SK-N-SH treated with all-trans-retinoic acid at 6 μM for 48 hours (cell line): ENCODE data around the gene C22orf15.
A peak's percentile ranks its signal among the peaks of the same experiment; 100 is the strongest.

Experiments used
- ATAC-seq: fragments of 200-7000 bp; cut with Tn5 transposase; 3 replicates; pipeline ENCODE4 v1.9.1; 2020; ENCODE audit warnings: mild to moderate bottlenecking, moderate library complexity
- ARNTL ChIP-seq: fragments of 450-650 bp; formaldehyde crosslinking; IDR thresholded peaks from 2 replicates; pipeline ENCODE4 v1.5.0; 2020; ENCODE audit warnings: low read depth, mild to moderate bottlenecking, moderate library complexity, borderline replicate concordance
- BACH2 ChIP-seq: fragments of 250-450 bp; sonication (Bioruptor Pico); IDR thresholded peaks from 2 replicates; pipeline ENCODE4 v1.9.0; 2021; ENCODE audit warnings: mild to moderate bottlenecking, borderline replicate concordance
- CREB5 ChIP-seq: fragments of 250-450 bp; sonication (Bioruptor Pico); IDR thresholded peaks from 2 replicates; pipeline ENCODE4 v1.5.1; 2020; ENCODE audit warnings: low read depth, mild to moderate bottlenecking, moderate library complexity
- CSDC2 ChIP-seq: fragments of 250-450 bp; sonication (Bioruptor Pico); IDR thresholded peaks from 2 replicates; pipeline ENCODE4 v1.5.0; 2020; ENCODE audit warnings: mild to moderate bottlenecking, moderate library complexity
- ESRRG ChIP-seq: fragments of 250-450 bp; sonication (Bioruptor Pico); IDR thresholded peaks from 2 replicates; pipeline ENCODE4 v1.6.1; 2021; ENCODE audit warnings: mild to moderate bottlenecking
- GLIS3 ChIP-seq: fragments of 250-450 bp; sonication (Bioruptor Pico); IDR thresholded peaks from 2 replicates; pipeline ENCODE4 v1.5.0; 2020; ENCODE audit warnings: mild to moderate bottlenecking, moderate library complexity
- ISL1 ChIP-seq: fragments of 250-450 bp; sonication (Bioruptor Pico); IDR thresholded peaks from 2 replicates; pipeline ENCODE4 v2.1.2; 2022; ENCODE audit warnings: mild to moderate bottlenecking, moderate library complexity
- OSR1 ChIP-seq: fragments of 250-450 bp; sonication (Bioruptor Pico); IDR thresholded peaks from 2 replicates; pipeline ENCODE4 v1.8.0; 2022; ENCODE audit warnings: moderate library complexity, mild to moderate bottlenecking, inconsistent platforms
- PPARA ChIP-seq: fragments of 250-450 bp; sonication (Bioruptor Pico); IDR thresholded peaks from 2 replicates; pipeline ENCODE4 v1.5.0; 2020; ENCODE audit warnings: mild to moderate bottlenecking, borderline replicate concordance
- SNAI2 ChIP-seq: fragments of 250-450 bp; sonication (Bioruptor Pico); IDR thresholded peaks from 2 replicates; pipeline ENCODE4 v1.5.0; 2020; ENCODE audit warnings: mild to moderate bottlenecking, moderate library complexity
- TOX ChIP-seq: fragments of 250-450 bp; sonication (Bioruptor Pico); IDR thresholded peaks from 2 replicates; pipeline ENCODE4 v1.8.0; 2021; ENCODE audit warnings: mild to moderate bottlenecking, moderate library complexity, borderline replicate concordance
- ZC3H10 ChIP-seq: fragments of 250-450 bp; sonication (Bioruptor Pico); IDR thresholded peaks from 2 replicates; pipeline ENCODE4 v1.5.1; 2021; ENCODE audit warnings: mild to moderate bottlenecking, moderate library complexity
- ZFP3 ChIP-seq: fragments of 250-450 bp; sonication (Bioruptor Pico); IDR thresholded peaks from 2 replicates; pipeline ENCODE4 v1.5.0; 2020; ENCODE audit warnings: mild to moderate bottlenecking, moderate library complexity
- ZFP30 ChIP-seq: fragments of 450-650 bp; formaldehyde crosslinking; IDR thresholded peaks from 2 replicates; pipeline ENCODE4 v1.5.0; 2022; ENCODE audit warnings: mild to moderate bottlenecking, moderate library complexity
- ZNF8 ChIP-seq: fragments of 450-650 bp; formaldehyde crosslinking; IDR thresholded peaks from 2 replicates; pipeline ENCODE4 v1.5.0; 2020; ENCODE audit warnings: mild to moderate bottlenecking, moderate library complexity
- TF ChIP-seq, protein P1 (sequence below): fragments of 250-450 bp; sonication (Bioruptor Pico); IDR thresholded peaks from 2 replicates; pipeline ENCODE4 v1.5.0; 2020; ENCODE audit warnings: mild to moderate bottlenecking, moderate library complexity
- TF ChIP-seq, protein P2 (sequence below): fragments of 250-450 bp; sonication (Bioruptor Pico); IDR thresholded peaks from 2 replicates; pipeline ENCODE4 v1.5.1; 2021; ENCODE audit warnings: mild to moderate bottlenecking, moderate library complexity

The C22orf15 gene

GRCh38 chr22:23767673-23768548 lies 5.1 kb downstream of the C22orf15 start, which contains the start of gene CHCHD10:
TSS of gene CHCHD10 (minus strand) at chr22:23767972. CDS start at chr22:23767874, 98 bp downstream.
- peak; percentile 84 for ATAC-seq

GRCh38 chr22:23769321-23769965 lies 6.7 kb downstream of the C22orf15 start:
- TF ChIP-seq CSDC2 (CRISPR knock-in tag) (no peak), ARNTL (CRISPR knock-in tag) (no peak), CREB5 (CRISPR knock-in tag) (no peak), ZNF8 (CRISPR knock-in tag) (no peak), GLIS3 (CRISPR knock-in tag) (no peak), ZC3H10 (CRISPR knock-in tag) (no peak), ZFP30 (CRISPR knock-in tag) (no peak), TOX (CRISPR knock-in tag) (no peak), SNAI2 (CRISPR knock-in tag) (no peak), ZFP3 (CRISPR knock-in tag) (no peak)
- TF ChIP-seq, protein P1, sequence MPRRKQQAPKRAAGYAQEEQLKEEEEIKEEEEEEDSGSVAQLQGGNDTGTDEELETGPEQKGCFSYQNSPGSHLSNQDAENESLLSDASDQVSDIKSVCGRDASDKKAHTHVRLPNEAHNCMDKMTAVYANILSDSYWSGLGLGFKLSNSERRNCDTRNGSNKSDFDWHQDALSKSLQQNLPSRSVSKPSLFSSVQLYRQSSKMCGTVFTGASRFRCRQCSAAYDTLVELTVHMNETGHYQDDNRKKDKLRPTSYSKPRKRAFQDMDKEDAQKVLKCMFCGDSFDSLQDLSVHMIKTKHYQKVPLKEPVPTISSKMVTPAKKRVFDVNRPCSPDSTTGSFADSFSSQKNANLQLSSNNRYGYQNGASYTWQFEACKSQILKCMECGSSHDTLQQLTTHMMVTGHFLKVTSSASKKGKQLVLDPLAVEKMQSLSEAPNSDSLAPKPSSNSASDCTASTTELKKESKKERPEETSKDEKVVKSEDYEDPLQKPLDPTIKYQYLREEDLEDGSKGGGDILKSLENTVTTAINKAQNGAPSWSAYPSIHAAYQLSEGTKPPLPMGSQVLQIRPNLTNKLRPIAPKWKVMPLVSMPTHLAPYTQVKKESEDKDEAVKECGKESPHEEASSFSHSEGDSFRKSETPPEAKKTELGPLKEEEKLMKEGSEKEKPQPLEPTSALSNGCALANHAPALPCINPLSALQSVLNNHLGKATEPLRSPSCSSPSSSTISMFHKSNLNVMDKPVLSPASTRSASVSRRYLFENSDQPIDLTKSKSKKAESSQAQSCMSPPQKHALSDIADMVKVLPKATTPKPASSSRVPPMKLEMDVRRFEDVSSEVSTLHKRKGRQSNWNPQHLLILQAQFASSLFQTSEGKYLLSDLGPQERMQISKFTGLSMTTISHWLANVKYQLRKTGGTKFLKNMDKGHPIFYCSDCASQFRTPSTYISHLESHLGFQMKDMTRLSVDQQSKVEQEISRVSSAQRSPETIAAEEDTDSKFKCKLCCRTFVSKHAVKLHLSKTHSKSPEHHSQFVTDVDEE (CRISPR knock-in tag), result no peak
- TF ChIP-seq, protein P2, sequence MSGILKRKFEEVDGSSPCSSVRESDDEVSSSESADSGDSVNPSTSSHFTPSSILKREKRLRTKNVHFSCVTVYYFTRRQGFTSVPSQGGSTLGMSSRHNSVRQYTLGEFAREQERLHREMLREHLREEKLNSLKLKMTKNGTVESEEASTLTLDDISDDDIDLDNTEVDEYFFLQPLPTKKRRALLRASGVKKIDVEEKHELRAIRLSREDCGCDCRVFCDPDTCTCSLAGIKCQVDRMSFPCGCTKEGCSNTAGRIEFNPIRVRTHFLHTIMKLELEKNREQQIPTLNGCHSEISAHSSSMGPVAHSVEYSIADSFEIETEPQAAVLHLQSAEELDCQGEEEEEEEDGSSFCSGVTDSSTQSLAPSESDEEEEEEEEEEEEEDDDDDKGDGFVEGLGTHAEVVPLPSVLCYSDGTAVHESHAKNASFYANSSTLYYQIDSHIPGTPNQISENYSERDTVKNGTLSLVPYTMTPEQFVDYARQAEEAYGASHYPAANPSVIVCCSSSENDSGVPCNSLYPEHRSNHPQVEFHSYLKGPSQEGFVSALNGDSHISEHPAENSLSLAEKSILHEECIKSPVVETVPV (CRISPR knock-in tag), result no peak
- TF ChIP-seq, all 23 proteins: peak for 0
- no peak for ATAC-seq

More at GRCh38 chr22:23767673-23768548, 5.1 kb downstream of the C22orf15 start, which contains the start of gene CHCHD10:
- TF ChIP-seq CREB5 (CRISPR knock-in tag) (no peak), ESRRG (CRISPR knock-in tag) (no peak), GLIS3 (CRISPR knock-in tag) (0 out of 2 replicates have a peak, but pooled peaks have one; percentile 4), OSR1 (CRISPR knock-in tag) (no peak), TOX (CRISPR knock-in tag) (no peak)
- TF ChIP-seq, protein P1 (CRISPR knock-in tag), result 0 out of 2 replicates have a peak, but pooled peaks have one; percentile 20
- TF ChIP-seq, protein P2 (CRISPR knock-in tag), result no peak
- TF ChIP-seq, all 23 proteins: peak for 2

DNA sequence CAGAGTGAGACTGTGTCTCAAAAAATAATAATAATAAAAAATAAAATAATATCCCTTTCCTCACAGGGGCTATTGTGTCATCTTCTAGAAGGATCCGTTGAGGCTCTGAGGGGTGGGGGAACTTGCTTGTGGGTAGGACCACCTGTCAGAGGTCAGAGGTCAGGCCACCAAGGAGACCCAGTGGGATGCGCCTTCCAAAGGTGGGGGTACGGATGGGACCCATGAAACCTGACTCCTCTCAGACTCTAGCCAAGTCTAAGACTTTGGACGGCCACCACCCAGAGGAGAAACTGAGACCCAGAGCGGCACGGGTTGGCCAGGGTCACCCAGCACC lies 9.5 kb downstream of the C22orf15 start:
- no peak for ATAC-seq
- TF ChIP-seq ZFP30 (CRISPR knock-in tag) (no peak), BACH2 (CRISPR knock-in tag) (no peak), PPARA (CRISPR knock-in tag) (no peak), SNAI2 (CRISPR knock-in tag) (no peak), ISL1 (no peak)
